Activated gamma-delta T cell (primary cell): ENCODE results near the gene RPS21.
"Not testable (repeated sequence)": the region's sequence is repeated elsewhere in the genome, so short reads cannot be mapped to it uniquely, and the experiment has no call there.

ENCODE experiments used
- DNase-seq: peaks from one replicate; lab custom pipeline; 2025; lab: John Stamatoyannopoulos, UW

Gene RPS21

DNA sequence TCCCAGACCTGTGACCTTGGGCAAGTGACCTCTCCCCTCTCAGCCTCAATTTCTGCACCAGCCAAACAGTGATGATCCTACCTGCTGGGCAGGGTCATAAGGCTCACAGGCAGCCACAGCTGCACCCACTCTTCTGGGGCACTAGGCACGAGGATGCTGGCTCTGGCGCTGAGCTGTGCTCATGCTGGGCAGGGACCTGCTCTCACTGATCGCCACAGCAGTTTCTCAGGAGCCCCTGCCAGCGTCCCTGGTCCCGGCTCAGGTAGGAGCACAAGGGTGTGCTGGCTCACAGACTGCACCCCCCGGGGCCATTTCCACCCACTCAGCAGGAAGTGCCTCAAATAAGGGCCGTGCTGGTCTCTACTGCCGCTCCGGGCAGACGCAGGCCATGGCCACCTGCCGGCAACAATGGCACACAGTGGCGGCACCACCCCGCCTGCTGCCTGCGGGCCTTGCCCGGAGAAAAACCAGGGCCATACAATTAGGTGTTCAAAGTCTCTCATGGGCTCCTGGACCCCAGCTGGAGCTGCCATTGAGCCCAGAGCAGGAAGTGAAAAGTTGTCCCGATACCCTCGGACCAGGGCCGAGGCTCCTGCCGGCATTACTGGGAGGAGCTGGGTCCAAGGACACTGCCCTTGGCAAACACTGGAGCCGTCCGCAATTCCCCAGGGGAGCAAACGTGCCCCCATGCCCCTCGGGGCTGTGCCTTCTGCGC is 24.7 kb downstream of the RPS21 start:
- DNase-seq = no peak

DNA sequence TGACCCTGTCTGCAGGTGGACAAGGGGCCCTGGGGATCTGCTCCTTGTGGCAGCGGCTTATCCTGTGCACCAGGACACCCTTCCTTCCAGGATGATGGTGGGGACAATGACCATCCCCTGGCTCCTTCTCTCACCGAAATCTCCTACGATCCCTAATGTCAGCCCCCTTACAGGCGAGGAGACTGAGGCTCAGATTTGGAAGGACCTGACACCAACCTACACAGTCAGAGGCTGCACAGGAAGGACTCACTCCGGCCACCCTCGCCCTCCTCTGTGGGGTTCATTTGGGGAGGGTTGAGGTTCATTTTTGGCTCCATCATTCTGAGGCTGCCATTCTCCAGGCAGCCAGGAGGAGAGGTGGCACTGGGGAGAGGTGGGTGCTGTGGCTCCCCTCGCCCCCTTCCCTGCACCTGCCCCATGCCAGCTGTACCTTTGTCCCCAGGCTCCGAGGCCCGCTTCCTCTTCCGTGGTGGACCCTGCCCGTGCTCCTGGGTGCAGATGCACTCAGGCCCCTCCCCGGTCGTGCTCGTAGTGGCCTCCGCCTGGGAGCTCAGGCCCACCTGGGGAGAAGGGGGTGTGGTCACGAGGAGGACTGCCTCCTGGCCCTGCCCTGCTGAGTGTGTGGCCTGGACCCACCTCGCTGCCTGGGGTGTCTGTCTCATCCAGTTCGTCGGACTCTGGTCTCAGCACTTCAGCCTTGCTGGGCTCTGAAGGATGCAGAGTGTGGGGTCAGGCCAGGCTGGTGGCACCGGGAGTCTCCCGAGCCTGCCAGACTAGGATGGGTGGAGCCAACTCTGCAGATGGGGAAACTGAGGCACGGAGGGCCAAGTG is 25.5 kb downstream of the RPS21 start:
- DNase-seq = no peak

GRCh38 chr20:62413025-62413570 is 26.2 kb downstream of the RPS21 start:
- no peak for DNase-seq

- DNase-seq = no peak
Measured at GRCh38 chr20:62413896-62414481, 27.1 kb downstream of the RPS21 start.

DNA sequence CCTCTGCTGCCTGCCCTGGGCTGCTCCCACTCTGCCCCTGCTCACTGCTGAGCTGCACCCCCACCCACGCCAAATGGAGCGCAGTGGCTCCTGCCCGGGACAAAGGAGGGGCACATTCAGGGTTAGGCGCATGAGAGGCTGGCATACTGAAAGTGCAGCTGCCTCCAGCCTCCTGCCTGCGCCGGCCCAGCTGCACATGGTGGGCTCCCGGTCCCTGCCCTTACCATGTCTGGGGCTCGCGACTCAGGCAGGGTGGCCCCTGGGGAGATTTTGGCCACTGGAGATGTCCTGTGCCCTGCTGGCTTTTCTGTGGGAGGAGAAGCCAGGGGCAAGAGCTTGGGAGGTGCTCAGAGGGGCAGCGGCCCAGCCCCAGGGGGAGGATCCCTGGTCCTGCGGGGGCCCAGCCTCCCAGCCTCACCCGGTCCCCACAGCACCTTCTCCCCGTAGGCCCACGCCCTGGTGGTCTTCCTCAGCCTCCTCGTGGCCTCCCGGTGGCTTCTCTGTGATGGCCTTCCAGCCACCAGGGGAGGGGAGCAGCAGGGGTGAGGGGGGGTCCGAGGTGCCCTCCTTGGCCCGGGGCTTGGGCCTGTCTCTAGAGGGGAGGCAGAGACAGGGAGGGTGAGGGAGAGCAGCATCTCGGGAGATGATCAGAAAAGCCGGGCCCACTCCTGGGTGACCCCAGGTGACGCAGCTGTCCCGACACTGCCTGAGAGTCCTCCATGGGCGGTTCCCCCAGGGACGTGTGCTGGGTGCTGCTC is 28.6 kb downstream of the RPS21 start:
- no peak for DNase-seq

- no peak for DNase-seq
Measured at GRCh38 chr20:62416651-62417637, 30.0 kb downstream of the RPS21 start.

DNA sequence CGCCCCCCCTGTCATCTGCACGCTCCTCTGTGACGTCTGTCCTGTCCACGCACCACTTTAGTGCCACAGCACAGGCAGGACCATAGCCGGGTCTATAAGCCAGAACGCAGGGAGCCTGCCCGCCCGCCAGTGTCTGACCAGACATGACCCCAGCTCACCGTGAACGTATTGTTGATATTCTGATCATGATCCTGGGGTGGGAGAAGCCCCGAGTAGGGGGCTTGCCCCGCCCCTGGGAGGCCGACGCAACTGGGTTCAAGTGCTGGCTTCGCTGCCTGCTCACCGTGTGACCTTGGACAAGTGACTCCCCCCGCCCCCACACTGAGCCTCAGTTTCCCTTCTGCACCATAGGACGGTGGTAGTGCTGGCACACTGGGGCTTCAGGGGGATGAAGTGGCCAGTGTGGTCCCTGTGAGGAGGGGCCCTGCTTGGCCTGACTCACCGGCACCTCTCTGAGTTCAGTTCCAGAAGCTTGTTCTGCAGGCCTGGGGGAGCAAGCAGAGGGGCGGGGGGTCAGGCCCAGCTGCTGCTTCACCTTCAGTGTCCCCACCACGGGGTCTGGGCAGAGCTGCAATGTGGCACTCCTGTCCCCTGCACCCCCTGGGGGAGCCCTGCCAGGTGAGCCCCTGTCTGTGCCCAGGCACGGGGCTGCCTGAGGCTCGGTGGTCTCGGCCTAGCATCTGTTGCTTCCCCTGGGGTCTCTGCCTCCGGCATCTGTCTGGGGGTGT is 31.2 kb downstream of the RPS21 start:
- DNase-seq = no peak

DNA sequence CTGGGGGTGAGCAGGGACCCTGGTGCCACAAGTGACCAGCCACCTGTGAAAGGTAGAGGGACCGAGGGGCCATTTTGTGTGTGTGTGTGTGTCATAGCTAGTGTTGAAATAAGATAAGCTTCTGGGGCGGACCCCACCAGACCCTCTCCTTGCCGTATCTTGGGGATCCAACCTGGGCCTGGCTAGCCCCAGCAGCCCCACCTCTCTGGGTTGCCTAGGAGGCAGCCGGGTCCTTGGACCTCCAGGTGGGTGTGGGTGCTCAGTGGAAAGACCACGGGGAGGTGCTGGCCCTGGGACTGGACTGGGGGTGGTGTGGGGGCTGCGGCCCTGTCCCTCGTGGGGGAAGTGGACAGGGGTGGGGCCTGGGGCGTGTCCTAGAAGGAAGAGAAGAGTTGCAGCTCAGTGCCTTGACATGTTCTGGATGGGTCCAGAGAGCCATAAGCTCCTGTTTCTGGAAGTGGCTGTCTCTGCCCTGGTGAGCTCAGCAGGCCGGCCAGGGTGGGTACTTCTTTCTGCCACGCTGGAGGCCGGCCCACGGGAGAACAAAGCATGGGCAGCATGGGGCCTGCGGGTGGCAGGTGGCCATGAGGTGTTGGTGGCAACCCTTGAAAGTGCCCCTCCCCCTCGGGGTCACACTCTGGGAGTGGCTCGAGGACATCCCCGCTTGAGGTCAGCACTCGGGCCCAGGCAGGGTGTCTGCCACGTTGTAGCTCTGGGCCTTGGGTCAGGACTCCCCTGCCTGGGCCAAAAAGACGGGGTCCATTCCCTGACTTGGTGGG is 32.0 kb downstream of the RPS21 start:
- no peak for DNase-seq

DNA sequence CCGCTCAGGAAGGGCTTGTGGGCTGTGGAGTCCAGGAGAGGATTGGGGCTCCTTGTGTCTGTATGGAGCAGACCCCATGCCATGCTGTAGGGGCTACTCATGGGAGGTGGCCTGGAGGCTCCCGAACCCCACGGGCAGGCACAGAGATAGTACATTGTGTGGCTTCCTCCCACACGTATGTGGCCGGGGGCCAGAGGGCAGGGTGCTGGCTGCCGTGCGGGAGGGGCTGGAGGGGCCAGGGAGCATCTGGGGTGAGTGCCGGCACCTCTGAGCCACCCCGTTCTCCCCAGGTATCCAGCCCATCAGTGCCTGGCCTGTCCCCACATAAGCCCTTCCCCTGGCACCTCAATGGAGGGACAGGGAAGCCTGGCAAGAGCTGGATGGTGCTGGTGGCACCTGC is 32.9 kb downstream of the RPS21 start:
- DNase-seq = no peak

DNA sequence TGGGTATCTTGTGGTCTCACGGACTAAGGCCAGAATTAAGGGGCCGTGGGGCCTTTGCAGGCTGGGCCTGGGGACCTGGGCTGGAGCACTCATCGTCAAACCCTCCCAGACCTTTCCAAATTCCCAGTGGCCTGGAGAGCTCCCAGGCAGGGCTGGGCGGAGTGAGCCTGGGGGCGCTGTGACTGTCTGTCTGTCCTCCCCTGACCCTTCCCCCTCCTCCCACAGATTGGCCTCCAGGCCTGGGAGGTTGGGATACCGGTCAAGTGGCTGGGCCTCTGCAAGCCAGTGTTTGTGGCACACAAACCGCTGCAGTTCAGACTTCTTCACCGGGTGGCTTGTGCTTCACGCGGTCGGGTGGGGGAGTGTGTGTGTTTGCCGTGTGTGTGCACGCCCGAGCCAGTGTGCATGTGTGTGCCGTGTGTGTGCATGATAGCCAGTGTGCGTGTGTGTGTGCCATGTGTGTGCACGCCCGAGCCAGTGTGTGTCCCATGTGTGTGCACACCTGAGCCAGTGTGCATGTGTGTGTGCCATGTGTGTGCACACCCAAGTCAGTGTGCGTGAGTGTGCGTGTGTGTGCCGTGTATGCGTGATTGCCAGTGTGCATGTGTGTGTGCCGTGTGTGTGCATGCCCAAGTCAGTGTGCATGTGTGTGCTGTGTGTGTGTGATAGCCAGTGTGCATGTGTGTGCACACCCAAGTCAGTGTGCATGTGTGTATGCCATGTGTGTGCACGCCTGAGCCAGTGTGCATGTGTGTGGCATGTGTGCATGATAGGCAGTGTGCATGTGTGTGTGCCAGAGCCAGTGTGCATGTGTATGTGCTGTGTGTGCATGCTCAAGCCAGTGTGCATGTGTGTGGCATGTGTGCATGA is 34.2 kb downstream of the RPS21 start:
- DNase-seq = no peak

DNA sequence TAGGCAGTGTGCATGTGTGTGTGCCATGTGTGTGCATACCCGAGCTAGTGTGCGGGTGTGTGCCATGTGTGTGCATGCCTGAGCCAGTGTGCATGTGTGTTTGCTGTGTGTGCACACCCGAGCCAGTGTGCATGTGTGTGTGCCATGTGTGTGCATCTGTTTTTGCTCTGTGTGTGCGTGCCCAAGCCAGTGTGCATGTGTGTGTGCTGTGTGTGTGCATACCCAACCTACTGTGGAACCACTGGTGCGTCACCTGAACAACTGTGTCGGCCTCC is 34.8 kb downstream of the RPS21 start:
- DNase-seq = no peak

DNA sequence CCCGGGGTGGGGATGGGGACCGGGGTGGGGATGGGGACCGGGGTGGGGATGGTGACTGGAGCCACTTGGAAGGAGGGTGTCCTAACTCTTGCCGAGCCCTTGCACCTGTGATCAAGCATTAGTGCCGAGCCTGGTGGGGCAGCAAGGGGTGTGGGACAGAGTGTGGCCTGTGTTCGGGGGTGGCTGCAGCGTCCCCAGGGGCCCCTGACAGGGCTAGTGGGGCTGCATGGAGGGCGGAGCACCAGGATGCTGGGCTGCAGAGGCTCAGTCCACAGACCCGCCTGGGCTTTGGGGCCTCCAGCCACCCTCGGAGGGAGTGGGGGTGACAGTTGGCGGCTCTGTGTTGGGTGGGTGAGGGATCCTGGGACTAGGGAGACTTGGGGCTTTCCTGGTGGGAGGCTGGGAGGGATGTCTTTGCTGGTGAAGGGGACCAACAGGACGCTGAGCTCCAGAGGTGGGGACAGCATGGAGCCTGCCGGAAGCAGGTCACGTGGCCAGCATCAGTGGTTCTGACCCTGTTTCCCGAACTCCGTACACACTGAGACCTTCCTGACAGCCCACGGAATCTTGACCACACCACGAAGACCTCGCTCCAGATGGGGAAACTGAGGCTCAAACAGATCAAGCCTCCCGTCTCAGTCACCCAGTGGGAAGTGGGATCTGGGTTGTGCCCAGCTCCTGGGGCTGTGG is 35.9 kb downstream of the RPS21 start:
- no peak for DNase-seq

- no peak for DNase-seq
Measured at GRCh38 chr20:62423326-62423706, 36.4 kb downstream of the RPS21 start.

- DNase-seq = no peak
Measured at GRCh38 chr20:62424249-62425107, 37.6 kb downstream of the RPS21 start.

DNA sequence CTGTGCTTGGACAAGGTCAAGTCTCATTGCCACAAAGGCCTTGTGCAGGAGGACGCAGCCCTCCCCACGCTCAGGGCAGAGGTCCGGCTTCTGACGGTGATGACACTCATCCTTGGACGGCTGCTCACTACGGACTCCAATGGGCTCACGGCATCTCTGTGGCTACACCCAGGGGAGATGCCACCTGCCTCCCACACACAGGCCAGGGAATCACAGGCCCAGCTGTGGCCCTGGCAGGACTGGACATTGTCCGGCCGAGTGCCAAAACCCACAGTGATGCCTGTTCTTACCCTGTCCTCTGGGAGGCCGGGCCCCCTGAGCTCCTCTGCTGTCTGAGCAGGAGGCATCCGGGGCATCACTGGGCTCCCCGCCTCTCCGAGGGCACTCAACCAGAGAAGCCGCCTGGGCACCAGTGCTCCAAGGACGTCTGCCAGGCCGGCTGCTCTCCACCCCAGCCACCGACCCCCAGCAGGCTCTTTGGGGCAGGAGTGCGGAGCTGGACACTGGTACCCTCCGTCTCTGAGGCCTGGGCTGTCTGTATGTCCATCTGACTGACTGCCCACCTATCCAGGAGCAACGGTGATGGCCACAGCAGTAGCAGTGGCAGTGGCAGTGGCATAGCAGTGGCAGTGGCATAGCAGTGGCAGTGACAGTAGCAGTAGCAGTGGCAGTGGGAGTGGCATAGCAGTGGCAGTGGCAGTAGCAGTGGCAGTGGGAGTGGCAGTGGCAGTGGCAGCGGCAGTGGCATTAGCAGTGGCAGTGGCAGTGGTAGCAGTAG is 38.6 kb downstream of the RPS21 start:
- DNase-seq = no peak

DNA sequence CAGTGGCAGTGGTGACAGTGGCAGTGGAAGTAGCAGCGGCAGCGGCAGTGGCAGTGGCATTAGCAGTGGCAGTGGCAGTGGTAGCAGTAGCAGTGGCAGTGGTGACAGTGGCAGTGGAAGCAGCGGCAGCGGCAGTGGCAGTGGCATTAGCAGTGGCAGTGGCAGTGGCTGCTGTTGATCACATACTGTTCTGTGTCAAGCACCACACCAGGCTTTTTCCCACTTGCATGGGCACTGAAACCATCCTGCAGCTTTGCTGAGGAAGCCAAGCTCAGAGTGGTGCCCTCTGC is 39.1 kb downstream of the RPS21 start:
- not testable (repeated sequence) for DNase-seq
